T47D (cell line): ENCODE results near the gene ZNF710.
A peak's percentile ranks its signal among the peaks of the same experiment; 100 is the strongest.

Experiments used
- DNase-seq, 2 experiments: peaks; one replicate each; pipeline versions ENCODE4 v3.0.0 to v3.0.0-alpha.2; 2011 to 2012; ENCODE audit warnings: low read depth in 1 of 2, low spot score in 1 of 2
- JUND ChIP-seq: IDR thresholded peaks from 2 replicates; pipeline ENCODE4 v1.6.1; 2012; ENCODE audit warnings: low read depth
- in situ Hi-C: cut with HindIII; loops from 2 replicates; pipeline ENCODE4 v1.10.0; 2016; ENCODE audit warnings: low sequenced_read_pairs, low pct_unique_long_range_greater_than_20kb

The ZNF710 gene

GRCh38 chr15:89978914-89979313 is 22.2 kb upstream of the ZNF710 start:
- TF ChIP-seq JUND = no peak
- in situ Hi-C loops = no loop called here
- DNase-seq = no peak

GRCh38 chr15:89980896-89981295 is 20.2 kb upstream of the ZNF710 start:
- in situ Hi-C loops = no loop called here
- no peak for TF ChIP-seq JUND
- DNase-seq = no peak

GRCh38 chr15:89982315-89983055 is 18.6 kb upstream of the ZNF710 start:
- TF ChIP-seq JUND = no peak
- in situ Hi-C loops = no loop called here
- DNase-seq = no peak

GRCh38 chr15:89984001-89984400 is 17.1 kb upstream of the ZNF710 start:
- DNase-seq = no peak
- TF ChIP-seq JUND = no peak
- in situ Hi-C loops = no loop called here

GRCh38 chr15:89984421-89985010 is 16.6 kb upstream of the ZNF710 start:
- no peak for TF ChIP-seq JUND
- DNase-seq = no peak
- in situ Hi-C loops = no loop called here

GRCh38 chr15:89985111-89985510 is 16.0 kb upstream of the ZNF710 start:
- no peak for DNase-seq
- no peak for TF ChIP-seq JUND
- in situ Hi-C loops = no loop called here

- no peak for TF ChIP-seq JUND
- in situ Hi-C loops = no loop called here
- DNase-seq = no peak
These were observed 9.8 kb upstream of the ZNF710 start for GRCh38 chr15:89991312-89991711.

GRCh38 chr15:89993349-89993748 is 7.8 kb upstream of the ZNF710 start:
- DNase-seq = no peak
- TF ChIP-seq JUND = no peak
- in situ Hi-C loops = no loop called here

GRCh38 chr15:89997079-89997478 is 4.0 kb upstream of the ZNF710 start:
- in situ Hi-C loops = no loop called here
- DNase-seq = no peak
- TF ChIP-seq JUND = no peak

GRCh38 chr15:89998141-89998661 is 2.9 kb upstream of the ZNF710 start:
- DNase-seq = peak in 1 of 2 experiments; percentile 65
- in situ Hi-C loops = no loop called here
- no peak for TF ChIP-seq JUND

GRCh38 chr15:89998923-89999675 is 2.0 kb upstream of the ZNF710 start:
- DNase-seq = no peak
- TF ChIP-seq JUND = no peak
- in situ Hi-C loops = no loop called here

GRCh38 chr15:89999676-90000185 is 1.4 kb upstream of the ZNF710 start:
- in situ Hi-C loops = no loop called here
- DNase-seq = peak; percentile 60 to 67
- no peak for TF ChIP-seq JUND
